RWPE1 (cell line): ENCODE measurements around the gene CTR9.
A peak's percentile ranks its signal among the peaks of the same experiment; 100 is the strongest.
"Not testable (repeated sequence)": the region's sequence is repeated elsewhere in the genome, so short reads cannot be mapped to it uniquely, and the experiment has no call there.

Experiments
- CTCF ChIA-PET: fragments of 350-600 bp; sonication (Branson Sonifier 250); formaldehyde crosslinking; extraction: SDS; loops from one replicate; lab custom pipeline; 2021; lab: Yijun Ruan, JAX
- POLR2A ChIA-PET: fragments of 400-600 bp; formaldehyde crosslinking; extraction: SDS; loops from one replicate; lab custom pipeline; 2020; ENCODE audit warnings: antibody characterized with exemption; ENCODE audit not compliant: low non-redundant PET; lab: Yijun Ruan, JAX
- DNase-seq: peaks from one replicate; pipeline ENCODE4 v3.0.0; 2012; ENCODE audit warnings: low spot score
- H3K27ac ChIP-seq: fragments of 450-650 bp; 2 replicates; pipeline ENCODE4 v1.5.1; 2017
- CTCF ChIP-seq: fragments of 450-650 bp; conservative IDR thresholded peaks from 2 replicates; pipeline ENCODE4 v1.5.1; 2017; ENCODE audit warnings: low read depth, mild to moderate bottlenecking

The CTR9 gene

GRCh38 chr11:10809373-10810160 is 58.5 kb downstream of the CTR9 start:
- DNase-seq, result peak; percentile 67
- POLR2A ChIA-PET, result interaction anchor here (0.6 to 1.8 kb wide), 10 partner anchors 12 to 398 kb away, joined by 3 to 24 read pairs (median 7); partner anchors contain the start of gene ZBED5
- CTCF ChIA-PET, result interaction anchor here (0.6 to 0.8 kb wide), 3 partner anchors 17 to 219 kb away, joined by 3 read pairs; no protein-coding TSS in a partner anchor
- H3K27ac ChIP-seq, result peak overlapping the region; percentile 96
- no peak for TF ChIP-seq CTCF

- no peak for DNase-seq
- ChIA-PET CTCF (no interaction called here), POLR2A (no interaction called here)
- TF ChIP-seq CTCF, result no peak
- H3K27ac ChIP-seq, result no peak overlapping the region
Measured at GRCh38 chr11:10813945-10814344, 62.9 kb downstream of the CTR9 start.

- CTCF ChIA-PET, result interaction anchor here (0.9 kb wide), 1 partner anchor 26 kb away, joined by 5 read pairs; no protein-coding TSS in a partner anchor
- no peak for DNase-seq
Measured at GRCh38 chr11:10818594-10818993, 67.5 kb downstream of the CTR9 start.

GRCh38 chr11:10822491-10822890 is 71.4 kb downstream of the CTR9 start:
- H3K27ac ChIP-seq, DNase-seq, POLR2A ChIA-PET: not testable (repeated sequence)
- CTCF ChIA-PET, result interaction anchor here (0.6 kb wide), 1 partner anchor 1538 kb away, joined by 3 read pairs; no protein-coding TSS in a partner anchor

More at GRCh38 chr11:10818594-10818993, 67.5 kb downstream of the CTR9 start:
- POLR2A ChIA-PET, result no interaction called here
- TF ChIP-seq CTCF, result no peak
- peak overlapping the region; percentile 39; the same call in 1 of the 2 replicates for H3K27ac ChIP-seq

- no peak overlapping the region for H3K27ac ChIP-seq
- DNase-seq, result no peak
- no peak for TF ChIP-seq CTCF
- ChIA-PET CTCF (interaction anchor here (0.6 kb wide), 1 partner anchor 1539 kb away, joined by 3 read pairs; no protein-coding TSS in a partner anchor), POLR2A (no interaction called here)
Measured at GRCh38 chr11:10823152-10823579, 72.1 kb downstream of the CTR9 start.

GRCh38 chr11:10824888-10825287 is 73.8 kb downstream of the CTR9 start:
- POLR2A ChIA-PET, result no interaction called here
- CTCF ChIA-PET, result no interaction called here
- TF ChIP-seq CTCF, result no peak
- DNase-seq, result no peak
- H3K27ac ChIP-seq, result no peak overlapping the region

GRCh38 chr11:10828402-10828801 is 77.4 kb downstream of the CTR9 start:
- no peak for DNase-seq
- CTCF ChIA-PET, result interaction anchor here (0.5 kb wide), 1 partner anchor 247 kb away, joined by 3 read pairs; no protein-coding TSS in a partner anchor
- no peak overlapping the region for H3K27ac ChIP-seq
- no peak for TF ChIP-seq CTCF
- POLR2A ChIA-PET, result no interaction called here
